HK-2 (cell line): ENCODE measurements around the gene YPEL5.
A peak's percentile ranks its signal among the peaks of the same experiment; 100 is the strongest.
"Not testable (repeated sequence)": the region's sequence is repeated elsewhere in the genome, so short reads cannot be mapped to it uniquely, and the experiment has no call there.

Source experiments
- DNase-seq: peaks from one replicate; pipeline ENCODE4 v3.0.0-alpha.2; 2018; ENCODE audit not compliant: unreplicated experiment

YPEL5 gene

DNA sequence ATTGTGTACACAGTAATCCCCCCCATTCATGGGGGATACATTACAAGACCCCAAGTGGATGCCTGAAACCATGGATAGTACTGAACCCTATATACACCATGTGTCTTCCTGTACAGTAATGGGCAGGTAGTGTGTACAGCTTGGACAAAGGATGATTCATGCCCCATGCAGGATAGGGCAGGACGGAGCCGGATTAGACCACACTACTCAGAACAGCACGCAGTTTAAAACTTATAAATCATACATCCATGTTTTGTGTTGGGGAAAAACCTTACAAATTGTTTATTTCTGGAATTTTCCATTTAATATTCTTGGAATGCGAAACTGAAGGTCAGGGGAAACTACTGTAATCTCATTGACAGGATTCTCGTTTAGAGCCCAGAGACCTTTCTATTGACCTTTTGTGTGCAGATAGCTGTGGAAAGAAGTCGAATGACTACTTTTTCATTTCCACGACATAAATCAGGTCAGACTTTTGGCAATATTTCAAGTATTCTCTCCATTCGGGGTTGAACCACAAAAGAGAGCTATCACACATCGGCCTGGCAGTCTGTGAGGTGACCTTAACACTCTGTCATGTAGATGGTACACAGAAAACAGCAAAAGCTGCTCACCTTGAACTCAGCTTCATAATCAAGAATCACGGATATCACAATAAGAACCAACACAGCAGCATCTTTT, 9.9 kb upstream of the YPEL5 start:
- no peak for DNase-seq

DNA sequence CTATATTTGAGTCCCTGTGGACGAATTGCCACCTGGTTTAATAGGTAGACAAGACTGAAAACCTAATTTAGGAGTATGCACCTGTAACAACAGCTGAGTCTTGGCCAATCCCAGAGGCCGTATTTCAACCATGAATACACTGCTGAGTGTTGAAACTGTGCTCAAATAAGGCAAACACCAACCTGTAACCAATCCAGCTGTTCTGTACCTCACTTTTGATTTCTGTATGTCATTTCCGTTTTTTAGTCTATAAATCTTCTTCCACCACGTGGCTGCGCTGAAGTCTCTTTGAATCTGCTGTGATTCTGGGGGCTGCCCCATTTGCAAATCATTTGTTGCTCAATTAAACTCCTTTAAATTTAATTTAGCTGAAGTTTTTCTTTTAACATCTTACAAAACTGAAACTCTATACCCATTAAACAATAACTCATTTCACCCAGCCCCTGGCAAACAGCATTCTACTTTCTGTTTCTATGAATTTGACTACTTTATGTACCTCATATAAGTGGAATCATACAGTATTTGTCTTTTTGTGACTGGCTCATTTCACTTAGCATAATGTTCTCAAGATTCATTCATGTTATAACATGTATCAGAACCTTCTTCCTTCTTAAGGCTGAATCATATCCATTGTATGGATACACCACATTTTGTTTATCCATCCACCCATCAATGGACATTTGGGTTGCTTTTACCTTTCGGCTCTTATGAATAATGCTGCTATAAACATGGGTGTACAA, 7.5 kb upstream of the YPEL5 start:
- DNase-seq, result no peak

DNA sequence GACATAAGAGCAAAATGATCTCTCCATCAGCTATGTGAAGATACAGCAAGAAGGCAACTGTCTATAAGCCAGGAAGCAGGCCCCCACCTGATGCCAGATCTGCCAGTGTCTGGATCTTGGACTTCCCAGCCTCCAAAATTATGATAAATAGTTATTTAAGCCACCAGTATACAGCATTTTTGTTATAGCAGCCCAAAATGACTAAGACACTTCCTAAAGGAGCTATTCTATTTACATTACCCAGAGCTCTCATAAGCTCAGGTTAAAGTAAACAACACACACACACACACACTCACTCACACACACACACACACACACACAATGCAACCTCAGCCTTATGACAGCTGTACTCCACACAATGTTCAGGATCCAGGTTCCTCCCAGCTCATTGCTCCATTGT, 5.7 kb upstream of the YPEL5 start:
- no peak for DNase-seq

DNA sequence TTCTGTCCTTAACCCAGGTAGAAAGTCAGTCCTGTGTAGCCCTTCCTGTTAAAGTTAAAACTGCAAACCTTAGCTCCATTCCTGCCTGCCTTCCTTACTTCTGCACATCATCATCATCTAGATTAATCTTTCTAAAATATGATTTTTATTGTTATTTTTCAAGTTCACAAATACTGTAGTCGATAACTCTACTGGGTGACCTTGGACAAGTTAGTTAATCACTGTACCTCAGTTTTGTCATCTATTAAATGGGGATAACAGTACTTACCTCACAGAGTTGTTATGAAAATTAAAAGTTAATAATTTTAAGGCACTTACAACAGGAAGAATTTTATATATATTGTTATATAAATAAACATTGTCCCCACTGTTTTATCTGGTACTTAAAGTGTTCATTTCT, 2.5 kb upstream of the YPEL5 start:
- no peak for DNase-seq

GRCh38 chr2:30144951-30145350, 1.9 kb upstream of the YPEL5 start:
- DNase-seq, result not testable (repeated sequence)

GRCh38 chr2:30145826-30146336, 926 bp upstream of the YPEL5 start:
- no peak for DNase-seq

- DNase-seq, result no peak
These were observed 448 bp downstream of the YPEL5 start for GRCh38 chr2:30147196-30147714.

- peak; percentile 72 for DNase-seq
These were observed 1.2 kb downstream of the YPEL5 start for GRCh38 chr2:30147715-30148610.

DNA sequence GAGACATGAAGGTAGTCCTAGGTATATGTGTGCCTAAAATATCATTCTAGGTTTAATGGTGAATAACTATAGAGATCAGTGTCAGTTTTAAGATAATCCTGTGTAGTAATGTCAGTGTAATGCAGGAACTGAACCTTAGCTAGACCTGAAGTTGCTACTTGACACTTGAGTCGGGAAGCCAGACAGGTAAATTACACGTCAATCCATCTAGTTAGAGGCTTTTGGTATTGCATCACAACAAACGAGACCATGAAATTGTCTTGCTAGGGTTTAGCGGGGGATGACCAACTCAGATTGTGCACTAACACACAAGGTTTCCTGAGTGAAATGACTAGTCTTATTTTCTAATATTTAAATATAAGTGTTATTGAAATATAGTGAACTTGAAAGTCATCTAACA, 2.0 kb downstream of the YPEL5 start:
- DNase-seq, result no peak

GRCh38 chr2:30149513-30149912, 2.7 kb downstream of the YPEL5 start:
- no peak for DNase-seq

DNA sequence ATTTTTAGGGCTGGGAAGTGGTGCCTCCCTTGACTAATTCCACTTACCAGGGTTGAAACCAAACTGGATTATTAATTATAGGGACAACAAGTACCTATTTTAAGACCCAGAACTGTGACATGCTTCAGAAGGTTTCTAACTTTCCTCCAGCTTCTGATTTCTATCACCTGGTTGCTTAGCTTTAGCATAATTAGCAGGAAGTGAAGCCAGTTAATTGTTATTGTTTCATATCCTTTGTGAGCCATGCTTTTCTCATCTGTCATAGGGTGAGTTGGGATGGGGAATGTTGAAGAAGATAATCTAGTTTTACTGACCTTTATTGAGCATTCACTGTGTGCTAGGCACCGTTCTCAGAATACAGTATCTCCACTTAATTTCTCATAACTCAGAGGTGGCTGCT, 3.2 kb downstream of the YPEL5 start:
- DNase-seq, result no peak

GRCh38 chr2:30150786-30151185, 4.0 kb downstream of the YPEL5 start:
- no peak for DNase-seq

DNA sequence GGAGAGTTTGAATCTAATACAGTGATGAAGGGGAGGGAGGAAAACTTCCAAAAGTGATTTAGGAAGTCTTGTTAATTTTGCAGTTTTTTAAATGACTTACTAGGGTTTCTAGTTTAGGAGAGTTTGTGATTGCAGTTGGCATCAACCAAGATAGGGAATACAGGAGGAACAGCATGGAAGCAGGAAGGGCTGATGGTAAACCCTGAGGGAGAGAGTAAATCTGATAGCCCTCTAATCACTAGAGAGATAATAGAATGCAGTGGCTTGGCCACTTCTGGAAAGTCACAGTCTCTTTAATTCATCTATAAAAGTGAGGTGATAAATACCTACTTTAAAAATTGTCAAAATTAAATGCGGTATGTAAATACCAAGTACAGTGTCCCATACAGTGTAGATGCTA, 5.6 kb downstream of the YPEL5 start:
- DNase-seq, result no peak

DNA sequence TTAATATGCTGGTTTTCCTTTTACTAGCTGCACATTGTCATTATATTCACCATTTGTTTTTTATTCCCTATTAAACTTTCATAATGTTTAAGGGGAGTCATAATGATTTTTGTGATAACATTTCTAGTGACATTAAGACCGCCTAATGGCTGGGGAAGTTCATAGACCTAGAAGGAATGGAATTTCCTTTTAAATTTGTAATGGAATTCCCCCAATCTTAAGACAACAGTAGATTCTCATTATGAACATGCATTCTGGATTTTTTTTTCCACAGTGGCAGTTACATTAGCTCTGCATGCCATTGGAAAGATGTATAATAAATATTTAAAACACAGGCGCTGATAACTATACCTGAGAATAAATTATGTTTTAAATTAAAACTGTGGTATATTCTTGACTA, 8.4 kb downstream of the YPEL5 start:
- DNase-seq, result no peak

DNA sequence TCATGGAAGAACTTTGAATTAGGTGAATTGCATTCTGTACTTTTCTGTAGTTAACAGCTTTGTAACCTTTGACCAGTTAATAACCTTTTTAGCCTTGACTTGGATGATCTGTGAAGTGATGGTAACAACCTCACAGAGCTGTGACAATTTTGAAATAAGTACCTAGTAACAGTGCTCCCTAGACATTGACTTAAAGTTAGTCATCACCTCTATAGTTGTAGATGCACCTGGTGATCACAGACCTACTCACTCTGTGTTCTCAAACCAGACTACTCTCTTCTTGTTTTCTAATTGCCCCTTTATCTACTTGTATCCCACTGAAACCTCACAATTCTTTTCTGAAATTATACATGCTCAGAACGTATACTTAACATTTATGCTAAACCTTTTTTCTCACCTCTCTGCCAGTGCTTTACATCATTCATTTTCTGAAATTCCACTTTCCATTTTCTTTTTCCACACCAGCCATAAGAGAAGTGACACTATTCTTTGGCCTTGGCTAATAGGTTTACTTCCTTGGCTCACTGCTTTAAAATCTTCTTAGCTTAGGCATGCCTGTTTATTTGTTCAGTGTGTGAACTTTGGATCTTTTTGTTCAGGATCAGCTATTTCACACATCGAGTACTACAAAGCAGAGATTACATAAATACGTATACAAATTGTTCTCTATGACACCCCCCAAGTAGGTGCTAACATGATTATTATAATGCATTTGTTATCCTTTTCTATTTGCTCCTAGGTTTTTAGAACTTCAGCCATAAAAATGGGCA, 9.3 kb downstream of the YPEL5 start:
- no peak for DNase-seq

GRCh38 chr2:30157616-30158015, 10.8 kb downstream of the YPEL5 start:
- DNase-seq, result no peak

DNA sequence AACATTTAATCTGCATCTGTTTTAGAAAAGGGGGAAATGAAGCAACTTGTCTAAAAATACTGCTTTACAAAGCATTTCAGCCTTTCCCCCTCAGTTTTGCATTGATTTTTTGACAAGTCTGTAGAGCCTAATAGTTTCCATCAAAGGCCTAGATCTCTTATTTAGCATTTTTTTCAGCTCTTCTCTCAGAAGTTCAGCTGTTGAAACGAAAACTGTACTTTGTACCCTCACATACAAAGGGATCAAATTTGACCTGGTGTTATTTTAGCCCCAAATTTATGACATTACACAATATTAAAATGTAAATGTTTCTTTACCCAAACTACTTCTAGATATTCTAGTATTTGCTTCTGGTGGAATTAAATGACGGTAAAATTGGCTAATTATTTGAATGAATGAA, 13.0 kb downstream of the YPEL5 start:
- no peak for DNase-seq

- no peak for DNase-seq
These were observed 15.3 kb downstream of the YPEL5 start for GRCh38 chr2:30161929-30162706.

DNA sequence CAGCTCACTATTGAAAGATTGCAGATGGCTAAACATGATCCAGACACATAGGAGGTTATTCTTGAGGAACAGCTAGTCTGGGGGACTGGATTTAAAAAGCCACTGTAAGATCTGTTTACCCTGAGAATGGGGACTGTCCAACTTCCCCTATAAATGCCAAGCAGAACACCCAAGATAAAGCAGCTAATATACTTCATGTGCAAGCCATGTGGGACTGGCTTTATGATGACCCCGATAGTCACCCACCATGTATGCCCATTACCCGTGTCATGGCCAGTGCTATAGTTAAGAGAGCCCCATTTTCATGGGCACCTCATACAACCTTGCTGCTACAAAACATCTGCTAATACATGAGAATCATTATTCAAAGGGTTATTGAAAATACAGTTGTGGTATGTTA, 16.0 kb downstream of the YPEL5 start:
- no peak for DNase-seq

- no peak for DNase-seq
These were observed 17.5 kb downstream of the YPEL5 start for GRCh38 chr2:30164131-30164925.
